Suppressor macrophage treated with lipopolysaccharide for 1 hour (primary cell): ENCODE data around the gene SH3BGRL2.

Experiments
- DNase-seq, 3 donors: peaks; one replicate each; pipeline ENCODE4 v3.0.0-alpha.2; 2020 to 2022

Gene SH3BGRL2

GRCh38 chr6:79630883-79631692 lies at the start of gene SH3BGRL2:
Gene SH3BGRL2, plus strand, starts transcription at chr6:79631329. Its CDS starts 133 bp downstream, at chr6:79631462.
- peak; percentile 64 to 83 (median 66) for DNase-seq

DNA sequence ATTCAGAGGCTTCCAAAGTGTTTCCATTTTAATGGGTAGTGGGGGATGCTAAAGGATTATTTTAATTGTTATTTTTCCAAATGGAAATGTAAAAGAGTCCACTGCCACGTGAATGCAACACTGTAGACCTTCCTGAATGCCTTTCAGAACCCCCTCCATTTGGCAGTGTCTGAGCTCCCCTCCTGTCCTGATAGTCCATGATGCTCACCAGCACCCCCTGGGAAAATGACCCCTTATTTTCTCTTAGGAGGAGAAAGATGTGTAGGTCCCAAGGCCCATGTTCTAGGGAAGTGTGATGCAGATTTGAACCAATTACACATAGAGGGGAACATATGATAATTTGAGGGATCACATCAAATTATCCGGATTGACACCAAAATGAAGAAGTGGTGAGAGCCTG lies 46.8 kb upstream of the SH3BGRL2 start:
- DNase-seq: no peak

DNA sequence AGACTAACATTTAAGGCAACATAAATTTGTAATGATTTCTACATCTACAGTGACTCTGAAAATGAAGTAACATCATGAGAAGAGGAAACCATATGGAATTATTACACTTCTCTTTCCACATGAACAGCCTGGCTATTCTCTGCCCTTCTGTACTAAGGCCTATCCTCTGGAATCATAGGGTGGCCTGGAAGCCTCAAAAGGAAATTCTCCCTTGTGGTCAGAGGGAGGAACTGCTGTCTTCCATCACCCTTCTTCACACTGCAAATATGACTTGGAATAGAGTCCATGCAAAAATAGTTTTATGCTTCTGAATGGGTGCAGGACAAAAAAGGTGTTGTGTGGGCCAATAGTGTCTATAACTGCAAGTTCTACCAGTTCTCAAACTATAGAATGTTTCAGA lies 44.6 kb upstream of the SH3BGRL2 start:
- peak; percentile 12 to 21 (median 20) for DNase-seq

DNA sequence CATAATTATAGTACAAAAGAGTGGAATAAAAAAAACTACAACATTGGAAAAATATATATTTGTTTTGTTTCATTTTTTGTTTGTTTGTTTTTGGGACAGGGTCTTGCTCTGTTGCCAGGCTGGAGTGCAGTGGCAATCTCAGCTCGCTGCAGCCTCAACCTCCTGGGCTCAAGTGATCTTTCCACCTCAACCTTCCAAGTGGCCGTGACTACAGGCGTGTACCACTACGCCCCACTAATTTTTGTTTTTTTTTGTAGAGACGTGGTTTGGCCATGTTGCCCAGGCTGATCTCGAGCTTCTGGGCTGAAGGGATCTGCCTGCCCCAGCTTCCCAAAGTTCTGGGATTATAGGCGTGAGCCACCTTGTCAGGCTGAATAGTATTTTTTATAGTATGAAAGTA lies 41.4 kb upstream of the SH3BGRL2 start:
- DNase-seq: no peak

DNA sequence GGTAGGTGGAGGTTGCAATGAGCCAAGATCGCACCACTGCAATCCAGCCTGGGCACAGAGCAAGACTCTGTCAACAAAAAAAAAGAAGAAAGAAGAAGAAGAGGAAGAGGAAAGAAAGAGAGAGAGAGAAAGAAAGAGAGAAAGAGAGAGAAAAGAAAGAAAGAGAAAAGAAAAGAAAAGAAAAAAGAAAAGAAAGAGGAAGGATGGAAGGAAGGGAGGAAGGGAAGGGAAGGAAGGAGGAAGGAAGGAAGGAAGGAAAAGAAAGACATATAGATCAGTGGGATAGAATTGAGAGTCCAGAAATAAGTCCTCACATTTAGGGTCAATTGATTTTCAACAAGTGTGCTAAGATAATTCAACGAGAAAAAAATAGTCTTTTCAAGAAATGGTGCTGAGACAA lies 34.0 kb upstream of the SH3BGRL2 start:
- DNase-seq: no peak

- DNase-seq: no peak
Observed at GRCh38 chr6:79598012-79598411, 33.1 kb upstream of the SH3BGRL2 start.

- DNase-seq: no peak
Observed at GRCh38 chr6:79599725-79600259, 31.3 kb upstream of the SH3BGRL2 start.

DNA sequence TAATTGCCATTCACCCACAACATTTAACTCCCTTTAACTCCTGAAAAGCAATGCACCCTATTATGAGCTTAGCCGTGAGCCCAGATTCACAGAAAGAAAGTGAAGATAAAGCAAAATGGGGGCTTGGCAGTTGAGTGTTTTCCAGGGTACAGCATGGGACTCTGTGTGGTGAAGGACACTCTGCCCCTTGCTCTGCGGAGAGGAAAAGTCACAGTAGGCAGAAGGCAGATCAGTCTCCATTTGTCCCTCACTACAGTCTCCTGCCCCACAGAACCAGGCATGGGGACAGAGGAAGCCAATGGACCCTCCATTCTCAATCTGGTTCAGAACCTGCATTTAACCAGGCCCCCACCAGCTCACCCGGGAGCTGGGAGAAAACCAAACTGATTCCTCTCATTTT lies 30.8 kb upstream of the SH3BGRL2 start:
- no peak for DNase-seq

GRCh38 chr6:79600812-79601609 lies 30.1 kb upstream of the SH3BGRL2 start:
- no peak for DNase-seq

GRCh38 chr6:79602859-79603258 lies 28.3 kb upstream of the SH3BGRL2 start:
- no peak for DNase-seq

GRCh38 chr6:79604583-79605037 lies 26.5 kb upstream of the SH3BGRL2 start:
- DNase-seq: no peak

- no peak for DNase-seq
Observed at GRCh38 chr6:79605061-79605460, 26.1 kb upstream of the SH3BGRL2 start.

- no peak for DNase-seq
Observed at GRCh38 chr6:79605968-79606764, 25.0 kb upstream of the SH3BGRL2 start.

GRCh38 chr6:79607000-79607399 lies 24.1 kb upstream of the SH3BGRL2 start:
- no peak for DNase-seq

- no peak for DNase-seq
Observed at GRCh38 chr6:79608334-79609224, 22.6 kb upstream of the SH3BGRL2 start.

GRCh38 chr6:79609225-79609595 lies 21.9 kb upstream of the SH3BGRL2 start:
- DNase-seq: no peak

DNA sequence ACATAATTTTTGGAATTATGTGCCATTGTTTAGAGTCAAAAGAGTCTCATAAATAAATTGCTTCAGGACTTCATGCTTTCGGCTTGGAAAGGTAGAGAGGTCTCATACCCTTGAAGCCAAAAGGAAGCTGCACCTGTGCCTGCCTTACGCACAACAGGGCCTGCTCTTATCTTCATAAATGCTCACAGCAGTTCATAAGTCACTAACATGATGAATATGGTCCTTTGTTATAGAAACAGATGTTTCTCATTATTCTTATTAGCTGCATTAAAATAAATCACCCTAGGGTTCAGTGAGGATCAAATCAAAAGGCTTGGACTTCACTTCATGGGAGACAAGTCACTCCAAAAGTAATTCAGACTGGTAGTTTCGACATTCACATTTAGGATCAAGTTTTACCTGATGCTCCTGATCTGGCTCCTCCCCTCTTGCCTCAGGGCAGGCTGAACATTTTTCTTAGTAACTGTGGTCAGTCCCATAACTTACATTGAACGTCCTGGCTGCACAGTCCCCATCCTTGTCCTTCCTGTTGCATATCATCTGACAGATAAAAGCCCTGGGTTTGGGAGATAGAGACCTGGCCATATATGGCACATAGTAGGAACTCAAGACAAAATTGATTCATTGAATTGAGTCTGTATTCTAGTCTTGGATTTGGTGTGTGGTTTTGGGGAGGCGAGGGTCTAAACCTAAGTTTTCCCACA lies 20.7 kb upstream of the SH3BGRL2 start:
- peak in 1 of 3 donors; percentile 11 for DNase-seq

- peak in 1 of 3 donors; percentile 10 for DNase-seq
Observed at GRCh38 chr6:79612457-79612856, 18.7 kb upstream of the SH3BGRL2 start.

- DNase-seq: no peak
Observed at GRCh38 chr6:79612918-79613317, 18.2 kb upstream of the SH3BGRL2 start.

- no peak for DNase-seq
Observed at GRCh38 chr6:79613912-79614311, 17.2 kb upstream of the SH3BGRL2 start.
